HG03442 (cell line): Measurements from ENCODE around the gene RTL3.
"Not testable (repeated sequence)": the region's sequence is repeated elsewhere in the genome, so short reads cannot be mapped to it uniquely, and the experiment has no call there.

Experiments
- ATAC-seq: cut with Tn5 transposase; IDR thresholded peaks from one replicate; pipeline ENCODE4 v1.9.1; 2021; ENCODE audit warnings: mild to moderate bottlenecking, moderate library complexity; ENCODE audit not compliant: unreplicated experiment

Gene RTL3

GRCh38 chrX:78658845-78659744, at the start of gene RTL3:
Gene RTL3, minus strand, starts transcription at chrX:78659328. Its CDS starts 908 bp downstream, at chrX:78658420.
- peak; percentile 60 for ATAC-seq

- no peak for ATAC-seq
Observed at GRCh38 chrX:78708816-78709215, 49.7 kb upstream of the RTL3 start.

GRCh38 chrX:78708262-78708661, 49.1 kb upstream of the RTL3 start:
- ATAC-seq, result no peak

GRCh38 chrX:78706071-78706470, 46.9 kb upstream of the RTL3 start:
- no peak for ATAC-seq

- ATAC-seq, result no peak
Observed at GRCh38 chrX:78693536-78693935, 34.4 kb upstream of the RTL3 start.

GRCh38 chrX:78693012-78693411, 33.9 kb upstream of the RTL3 start:
- ATAC-seq, result no peak

GRCh38 chrX:78687586-78687985, 28.5 kb upstream of the RTL3 start:
- ATAC-seq, result peak; percentile 97

GRCh38 chrX:78673246-78673645, 14.1 kb upstream of the RTL3 start:
- ATAC-seq, result no peak

GRCh38 chrX:78665342-78665741, 6.2 kb upstream of the RTL3 start:
- ATAC-seq, result no peak

GRCh38 chrX:78661836-78662235, 2.7 kb upstream of the RTL3 start:
- ATAC-seq, result no peak

- ATAC-seq, result no peak
Observed at GRCh38 chrX:78659955-78660354, 827 bp upstream of the RTL3 start.

- no peak for ATAC-seq
Observed at GRCh38 chrX:78658414-78658813, 714 bp downstream of the RTL3 start.

GRCh38 chrX:78655642-78656041, 3.5 kb downstream of the RTL3 start:
- no peak for ATAC-seq

- ATAC-seq, result peak; percentile 56
Observed at GRCh38 chrX:78653118-78653822, 5.9 kb downstream of the RTL3 start.

- ATAC-seq, result peak; percentile 85
Observed at GRCh38 chrX:78650906-78651437, 8.2 kb downstream of the RTL3 start.

GRCh38 chrX:78643874-78644273, 15.3 kb downstream of the RTL3 start:
- no peak for ATAC-seq

- no peak for ATAC-seq
Observed at GRCh38 chrX:78643096-78643495, 16.0 kb downstream of the RTL3 start.

- not testable (repeated sequence) for ATAC-seq
Observed at GRCh38 chrX:78636096-78636495, 23.0 kb downstream of the RTL3 start.

- no peak for ATAC-seq
Observed at GRCh38 chrX:78624962-78625909, 33.9 kb downstream of the RTL3 start.

- no peak for ATAC-seq
Observed at GRCh38 chrX:78624426-78624825, 34.7 kb downstream of the RTL3 start.

- ATAC-seq, result no peak
Observed at GRCh38 chrX:78622831-78623230, 36.3 kb downstream of the RTL3 start.
